Muscle of leg (tissue), 11 donors: Measurements from ENCODE around the gene C16orf74. TPM values are rescaled to one million over a fixed set of nuclear protein-coding genes. Genes with fewer than 3 reads are reported as not detected.

ENCODE experiments used
- DNase-seq: peaks from one replicate; pipeline ENCODE4 v3.0.0; 2013
- H3K27ac ChIP-seq: one replicate; pipeline ENCODE4 v1.5.1; 2013; ENCODE audit warnings: mild to moderate bottlenecking, low read length, control low read depth
- H3K27me3 ChIP-seq: one replicate; pipeline ENCODE4 v1.6.1; 2013; ENCODE audit warnings: low read length; ENCODE audit not compliant: control insufficient read depth, insufficient read depth
- H3K36me3 ChIP-seq: one replicate; pipeline ENCODE4 v1.6.1; 2013; ENCODE audit warnings: low read length; ENCODE audit not compliant: control insufficient read depth, insufficient read depth
- H3K4me1 ChIP-seq: one replicate; pipeline ENCODE4 v1.6.1; 2013; ENCODE audit warnings: low read length; ENCODE audit not compliant: control insufficient read depth, insufficient read depth
- H3K4me3 ChIP-seq: one replicate; pipeline ENCODE4 v1.5.1; 2013; ENCODE audit warnings: low read length, control low read depth
- H3K9me3 ChIP-seq: replicated peaks from 2 replicates; pipeline ENCODE4 v1.6.1; 2013; ENCODE audit warnings: low read depth, low read length; ENCODE audit not compliant: control insufficient read depth
- WGBS: methylation state at CpG from one replicate; pipeline ENCODE4 v1.1.5; 2013; ENCODE audit warnings: missing lambda C conversion rate; ENCODE audit not compliant: insufficient coverage; 5-methylcytosine and 5-hydroxymethylcytosine counted together
- polyA plus RNA-seq, 8 donors: library from polyadenylated mRNA; unstranded; fragments of 120-200 nt; gene quantifications; one replicate each; pipeline versions ENCODE4 v1.2.1 to v1.2.3, GENCODE V29; 2013; ENCODE audit warnings: inconsistent platforms in 1 of 8, low replicate concordance in 1 of 8; ENCODE audit not compliant: insufficient read length in 8 of 8, insufficient read depth in 1 of 8
- total RNA-seq: library from RNA; stranded (reverse); fragments of 120-200 nt; gene quantifications from one replicate; pipeline ENCODE4 v1.2.4, GENCODE V29; 2013

C16orf74 gene
- total and polyA plus RNA-seq, 9 donors, result 1.2 to 2.9 (median 1.8) TPM

- H3K4me1 ChIP-seq, result peaks cover 15% of the 10 kb centered on the region
- no peak within 1 kb of the TSS for H3K27ac ChIP-seq
- peaks cover 2% of the 10 kb centered on the region for H3K27me3 ChIP-seq
- H3K9me3 ChIP-seq, result no peaks in the 10 kb centered on the region
- peak within 1 kb of the TSS; percentile 64 for H3K4me3 ChIP-seq
- DNase-seq, result peak; percentile 96
- H3K36me3 ChIP-seq, result no peaks in the 10 kb centered on the region
- WGBS, result under 1% methylated on average over 74 of the region's 86 CpGs
These were observed 62.2 kb downstream of the C16orf74 start, which contains the start of gene GINS2 for GRCh38 chr16:85688586-85689284. Gene GINS2, minus strand, starts transcription at chr16:85688954. Its CDS starts 56 bp downstream, at chr16:85688898.

- H3K4me3 ChIP-seq, result peak overlapping the region; percentile 64
- H3K4me1 ChIP-seq, result peaks cover 19% of the 10 kb centered on the region
- H3K36me3 ChIP-seq, result no peaks in the 10 kb centered on the region
- no peaks in the 10 kb centered on the region for H3K9me3 ChIP-seq
- peaks cover 2% of the 10 kb centered on the region for H3K27me3 ChIP-seq
- WGBS, result 66% methylated on average over 32 of the region's 49 CpGs
- H3K27ac ChIP-seq, result no peak overlapping the region
- no peak for DNase-seq
These were observed 63.0 kb downstream of the C16orf74 start for GRCh38 chr16:85687651-85688471.

- Histone ChIP-seq H3K4me3 (no peak overlapping the region), H3K36me3 (no peaks in the 10 kb centered on the region), H3K9me3 (no peaks in the 10 kb centered on the region), H3K27me3 (peaks cover 2% of the 10 kb centered on the region), H3K27ac (no peak overlapping the region), H3K4me1 (peaks cover 19% of the 10 kb centered on the region)
- no peak for DNase-seq
- 91% methylated on average over 10 of the region's 15 CpGs for WGBS
These were observed 63.8 kb downstream of the C16orf74 start for GRCh38 chr16:85686912-85687591.

- no peak overlapping the region for H3K27ac ChIP-seq
- H3K4me1 ChIP-seq, result peaks cover 19% of the 10 kb centered on the region
- H3K9me3 ChIP-seq, result no peaks in the 10 kb centered on the region
- 100% methylated on average over 1 of the region's 2 CpGs for WGBS
- no peak overlapping the region for H3K4me3 ChIP-seq
- H3K27me3 ChIP-seq, result peaks cover 2% of the 10 kb centered on the region
- peaks cover 8% of the 10 kb centered on the region for H3K36me3 ChIP-seq
- no peak for DNase-seq
These were observed 65.6 kb downstream of the C16orf74 start for GRCh38 chr16:85685251-85685650.

GRCh38 chr16:85683363-85683762 lies 67.5 kb downstream of the C16orf74 start:
- Histone ChIP-seq H3K27me3 (no peaks in the 10 kb centered on the region), H3K9me3 (no peaks in the 10 kb centered on the region), H3K36me3 (peaks cover 22% of the 10 kb centered on the region), H3K27ac (no peak overlapping the region), H3K4me1 (peaks cover 10% of the 10 kb centered on the region), H3K4me3 (no peak overlapping the region)
- DNase-seq, result no peak

- no peak for DNase-seq
- no peak overlapping the region for H3K27ac ChIP-seq
- no peaks in the 10 kb centered on the region for H3K27me3 ChIP-seq
- H3K9me3 ChIP-seq, result no peaks in the 10 kb centered on the region
- peaks cover 30% of the 10 kb centered on the region for H3K36me3 ChIP-seq
- H3K4me3 ChIP-seq, result no peak overlapping the region
- 53% methylated on average over 5 of the region's 9 CpGs for WGBS
- peaks cover 4% of the 10 kb centered on the region for H3K4me1 ChIP-seq
These were observed 68.4 kb downstream of the C16orf74 start for GRCh38 chr16:85682516-85682915.

- Histone ChIP-seq H3K36me3 (peaks cover 41% of the 10 kb centered on the region), H3K27me3 (no peaks in the 10 kb centered on the region), H3K4me1 (peaks cover 4% of the 10 kb centered on the region), H3K9me3 (no peaks in the 10 kb centered on the region), H3K27ac (no peak overlapping the region), H3K4me3 (no peak overlapping the region)
- DNase-seq, result no peak
- 84% methylated on average over 6 of the region's 8 CpGs for WGBS
These were observed 69.6 kb downstream of the C16orf74 start for GRCh38 chr16:85681255-85681654.

- Histone ChIP-seq H3K27ac (no peak overlapping the region), H3K36me3 (peaks cover 47% of the 10 kb centered on the region), H3K27me3 (no peaks in the 10 kb centered on the region), H3K9me3 (no peaks in the 10 kb centered on the region), H3K4me1 (peaks cover 4% of the 10 kb centered on the region), H3K4me3 (no peak overlapping the region)
- DNase-seq, result no peak
- 89% methylated on average over 6 of the region's 6 CpGs for WGBS
These were observed 70.4 kb downstream of the C16orf74 start for GRCh38 chr16:85680352-85680944.

GRCh38 chr16:85679870-85680269 lies 71.0 kb downstream of the C16orf74 start:
- Histone ChIP-seq H3K4me1 (peaks cover 4% of the 10 kb centered on the region), H3K36me3 (peaks cover 53% of the 10 kb centered on the region), H3K4me3 (no peak overlapping the region), H3K9me3 (no peaks in the 10 kb centered on the region), H3K27me3 (no peaks in the 10 kb centered on the region), H3K27ac (no peak overlapping the region)
- DNase-seq, result no peak
- 90% methylated on average over 6 of the region's 6 CpGs for WGBS

GRCh38 chr16:85678821-85679220 lies 72.1 kb downstream of the C16orf74 start:
- H3K27ac ChIP-seq, result no peak overlapping the region
- WGBS, result no CpG with 5 or more reads among the region's 5 CpGs
- H3K4me1 ChIP-seq, result peaks cover 10% of the 10 kb centered on the region
- peaks cover 57% of the 10 kb centered on the region for H3K36me3 ChIP-seq
- no peaks in the 10 kb centered on the region for H3K9me3 ChIP-seq
- DNase-seq, result no peak
- H3K4me3 ChIP-seq, result no peak overlapping the region
- H3K27me3 ChIP-seq, result no peaks in the 10 kb centered on the region
